Measurements from ENCODE around the gene RNF220.

Gene RNF220

DNA sequence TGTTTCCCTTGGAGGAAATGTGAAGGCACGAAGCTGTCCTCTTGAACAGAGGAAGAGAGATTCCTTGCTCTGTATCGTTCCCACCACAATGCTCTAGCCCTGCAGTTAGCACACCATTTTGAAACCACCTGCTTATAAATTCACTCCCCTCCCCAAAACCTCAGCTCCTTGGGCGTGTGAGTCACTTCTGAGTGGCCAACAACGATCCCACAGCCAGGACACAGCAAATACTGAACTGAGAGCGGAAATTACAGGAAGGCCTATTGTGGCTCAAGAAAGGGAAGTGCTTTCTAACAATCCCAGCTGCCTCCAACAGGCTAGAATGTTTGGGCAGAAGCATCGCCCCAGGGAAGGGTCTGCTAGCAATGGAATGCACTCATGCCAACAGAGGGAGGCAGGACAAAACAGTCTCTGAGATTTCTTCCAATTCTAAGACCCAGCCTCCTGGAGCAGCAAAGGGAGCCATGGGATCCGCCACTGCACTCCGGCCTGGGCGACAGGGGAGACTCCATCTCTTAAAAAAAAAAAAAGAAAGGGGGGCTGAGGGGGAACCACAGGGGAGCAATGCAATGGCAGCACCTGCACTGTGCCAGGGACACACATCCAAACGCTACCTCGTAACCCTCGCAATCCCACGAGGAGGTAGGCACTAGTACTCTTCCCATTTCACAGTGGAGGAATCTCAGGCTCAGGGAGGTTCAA lies 267.4 kb downstream of the RNF220 start:
- Histone ChIP-seq H3K36me3 (ENCODE audit: control insufficient read depth, insufficient read depth, low read length) (no peaks in the 10 kb centered on the region), H3K27ac (ENCODE audit: low read depth, low read length) (no peak overlapping the region), H3K4me1 (ENCODE audit: control insufficient read depth, insufficient read depth, low read length) (peaks cover 8% of the 10 kb centered on the region), H3K27me3 (ENCODE audit: control insufficient read depth, insufficient read depth, low read length) (no peaks in the 10 kb centered on the region), H3K9ac (ENCODE audit: low read length) (no peak overlapping the region), H3K4me3 (ENCODE audit: low read length) (no peak overlapping the region)

DNA sequence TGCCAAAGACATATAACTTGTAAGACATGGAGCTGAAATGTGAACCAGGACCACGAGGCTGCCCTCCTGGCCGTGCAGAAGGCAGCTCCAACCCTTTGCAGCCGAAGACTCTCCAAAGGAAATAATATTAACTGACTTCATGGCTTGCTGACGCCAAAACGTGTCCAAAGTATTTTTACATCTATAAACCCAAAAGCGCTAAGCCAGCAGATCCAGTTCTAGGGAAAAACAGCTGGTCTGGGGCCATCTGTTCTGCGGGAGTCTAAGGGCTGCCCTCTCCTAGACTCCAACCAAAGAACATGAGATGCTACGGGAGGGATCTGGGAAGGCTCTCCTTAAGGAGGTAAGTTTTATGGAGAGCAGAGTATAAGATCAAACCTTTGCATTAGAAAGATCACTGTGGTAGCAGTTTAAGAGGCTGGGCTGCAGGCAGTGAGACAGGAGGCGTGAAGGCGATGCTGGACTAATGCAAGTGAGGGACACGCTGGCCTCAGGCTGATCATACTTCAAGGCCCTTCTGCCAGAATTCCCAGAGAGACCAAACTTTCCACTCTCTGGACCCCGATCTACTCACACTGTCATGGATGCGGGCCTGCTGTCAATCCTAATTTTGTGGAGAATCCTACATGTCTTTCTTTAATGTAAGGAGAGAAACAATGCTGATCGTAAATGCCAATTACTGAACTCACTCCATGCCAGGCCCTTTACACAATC lies 268.1 kb downstream of the RNF220 start:
- Histone ChIP-seq H3K9ac (ENCODE audit: low read length) (peak overlapping the region; percentile 36), H3K4me3 (ENCODE audit: low read length) (peak overlapping the region; percentile 77)

DNA sequence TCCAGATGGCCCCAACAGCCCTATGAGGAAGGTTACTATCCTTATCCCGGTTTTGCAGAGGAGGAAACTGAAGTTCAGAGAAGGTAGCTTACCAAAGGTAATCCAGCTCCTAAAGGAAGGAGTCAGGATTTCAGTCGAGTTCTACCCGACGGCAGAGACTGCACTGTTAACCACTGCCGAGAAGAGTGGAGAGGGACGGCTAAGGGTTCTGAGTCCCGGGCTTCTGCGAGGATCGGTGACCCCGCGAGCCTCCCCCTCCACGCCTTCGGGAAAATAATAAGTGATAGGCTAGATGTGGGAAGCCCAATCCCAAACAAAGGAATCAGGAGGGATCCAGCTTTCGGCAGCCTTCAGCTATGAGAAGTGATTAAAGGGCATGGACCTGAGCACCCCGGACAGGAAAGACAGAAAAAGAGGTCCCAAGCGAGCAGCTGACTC lies 268.6 kb downstream of the RNF220 start:
- Histone ChIP-seq H3K9ac (ENCODE audit: low read length) (peak overlapping the region; percentile 36), H3K27me3 (ENCODE audit: control insufficient read depth, insufficient read depth, low read length) (no peaks in the 10 kb centered on the region), H3K36me3 (ENCODE audit: control insufficient read depth, insufficient read depth, low read length) (no peaks in the 10 kb centered on the region), H3K27ac (ENCODE audit: low read depth, low read length) (peak overlapping the region; percentile 96), H3K4me1 (ENCODE audit: control insufficient read depth, insufficient read depth, low read length) (peaks cover 8% of the 10 kb centered on the region), H3K4me3 (ENCODE audit: low read length) (peak overlapping the region; percentile 77)

More for the DNA sequence above, 268.1 kb downstream of the RNF220 start:
- Histone ChIP-seq H3K27ac (ENCODE audit: low read depth, low read length) (peak overlapping the region; percentile 96), H3K4me1 (ENCODE audit: control insufficient read depth, insufficient read depth, low read length) (peaks cover 8% of the 10 kb centered on the region), H3K27me3 (ENCODE audit: control insufficient read depth, insufficient read depth, low read length) (no peaks in the 10 kb centered on the region), H3K36me3 (ENCODE audit: control insufficient read depth, insufficient read depth, low read length) (no peaks in the 10 kb centered on the region)

DNA sequence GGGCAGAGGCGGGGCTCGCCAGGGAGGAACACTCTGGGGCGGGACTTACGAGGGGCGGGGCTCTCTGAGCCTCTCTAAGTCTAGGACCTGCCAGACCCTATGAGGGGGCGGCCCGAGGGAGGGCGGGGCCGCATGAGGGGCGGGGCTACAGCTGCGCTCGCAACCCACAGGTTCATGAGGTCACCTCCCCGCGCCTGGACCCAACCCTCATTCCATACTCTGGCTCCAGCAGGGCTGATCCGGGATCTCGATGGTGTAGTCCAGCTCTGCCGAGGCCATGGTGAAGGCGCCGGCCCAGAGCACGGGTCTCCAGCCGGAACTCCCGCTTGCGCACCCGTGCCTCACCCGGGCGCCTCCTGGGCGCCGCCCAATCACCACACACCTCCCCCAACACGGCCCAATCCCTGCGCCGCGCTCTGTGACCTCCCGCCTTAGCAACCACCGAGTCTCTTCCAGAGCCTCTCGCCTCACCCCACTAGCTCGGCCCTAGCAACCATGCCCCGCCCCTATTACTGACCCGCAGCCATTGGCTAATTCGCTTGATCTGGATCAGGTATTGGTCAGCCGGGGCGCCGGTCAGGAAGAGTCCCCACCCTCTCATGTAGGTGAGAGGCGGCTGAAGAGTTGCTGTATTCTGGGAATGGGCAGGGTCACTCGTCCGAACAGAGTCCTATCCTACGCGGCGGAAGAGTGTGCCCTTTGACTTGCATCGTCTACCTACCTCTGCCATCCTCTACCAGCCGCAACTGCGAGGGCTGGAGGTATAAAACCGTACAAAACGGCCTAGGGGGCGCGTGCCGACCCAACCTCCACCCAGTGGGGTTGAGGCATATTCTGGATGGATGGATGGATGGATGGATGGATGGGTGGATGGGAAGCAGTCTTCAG lies 269.3 kb downstream of the RNF220 start, which contains the start of the genes ARMH1 and TMEM53:
Gene ARMH1, plus strand, starts transcription at position 602 of the 888 bp plus-strand sequence. CDS start 14,984 bp downstream, outside the sequence.
Gene TMEM53, minus strand, starts transcription at position 369 of the 888 bp plus-strand sequence. Its CDS starts 90 bp downstream, at position 279.
- no peaks in the 10 kb centered on the region for H3K27me3 ChIP-seq (ENCODE audit: control insufficient read depth, insufficient read depth, low read length)
- peak within 1 kb of the TSS; percentile 51 for H3K9ac ChIP-seq (ENCODE audit: low read length)
- H3K4me1 ChIP-seq (ENCODE audit: control insufficient read depth, insufficient read depth, low read length): peaks cover 8% of the 10 kb centered on the region
- H3K27ac ChIP-seq (ENCODE audit: low read depth, low read length): peak within 1 kb of the TSS; percentile 96
- H3K36me3 ChIP-seq (ENCODE audit: control insufficient read depth, insufficient read depth, low read length): no peaks in the 10 kb centered on the region
- H3K4me3 ChIP-seq (ENCODE audit: low read length): peak within 1 kb of the TSS; percentile 77

DNA sequence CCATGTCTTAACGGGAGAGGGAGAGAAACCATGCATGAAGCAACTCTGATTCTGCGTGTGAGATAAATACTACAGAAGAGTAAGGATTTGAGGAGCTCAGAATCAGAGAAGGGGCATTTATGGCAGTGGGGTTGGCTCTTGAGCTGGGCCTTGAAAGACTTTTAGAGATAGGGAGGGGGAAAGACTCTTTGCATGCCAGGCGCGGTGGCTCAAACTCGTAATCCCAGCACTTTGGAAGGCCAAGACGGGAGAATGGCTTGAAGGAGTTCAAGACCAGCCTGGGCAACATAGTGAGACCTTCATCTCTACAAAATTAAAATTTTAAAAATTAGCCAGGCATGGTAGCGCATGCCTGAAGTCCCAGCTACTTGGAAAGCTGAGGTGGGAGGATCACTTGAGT lies 270.1 kb downstream of the RNF220 start:
- H3K27me3 ChIP-seq (ENCODE audit: control insufficient read depth, insufficient read depth, low read length): no peaks in the 10 kb centered on the region
- peak overlapping the region; percentile 24 for H3K9ac ChIP-seq (ENCODE audit: low read length)
- no peak overlapping the region for H3K27ac ChIP-seq (ENCODE audit: low read depth, low read length)
- peak overlapping the region; percentile 77 for H3K4me3 ChIP-seq (ENCODE audit: low read length)
- H3K4me1 ChIP-seq (ENCODE audit: control insufficient read depth, insufficient read depth, low read length): peaks cover 8% of the 10 kb centered on the region
- no peaks in the 10 kb centered on the region for H3K36me3 ChIP-seq (ENCODE audit: control insufficient read depth, insufficient read depth, low read length)

DNA sequence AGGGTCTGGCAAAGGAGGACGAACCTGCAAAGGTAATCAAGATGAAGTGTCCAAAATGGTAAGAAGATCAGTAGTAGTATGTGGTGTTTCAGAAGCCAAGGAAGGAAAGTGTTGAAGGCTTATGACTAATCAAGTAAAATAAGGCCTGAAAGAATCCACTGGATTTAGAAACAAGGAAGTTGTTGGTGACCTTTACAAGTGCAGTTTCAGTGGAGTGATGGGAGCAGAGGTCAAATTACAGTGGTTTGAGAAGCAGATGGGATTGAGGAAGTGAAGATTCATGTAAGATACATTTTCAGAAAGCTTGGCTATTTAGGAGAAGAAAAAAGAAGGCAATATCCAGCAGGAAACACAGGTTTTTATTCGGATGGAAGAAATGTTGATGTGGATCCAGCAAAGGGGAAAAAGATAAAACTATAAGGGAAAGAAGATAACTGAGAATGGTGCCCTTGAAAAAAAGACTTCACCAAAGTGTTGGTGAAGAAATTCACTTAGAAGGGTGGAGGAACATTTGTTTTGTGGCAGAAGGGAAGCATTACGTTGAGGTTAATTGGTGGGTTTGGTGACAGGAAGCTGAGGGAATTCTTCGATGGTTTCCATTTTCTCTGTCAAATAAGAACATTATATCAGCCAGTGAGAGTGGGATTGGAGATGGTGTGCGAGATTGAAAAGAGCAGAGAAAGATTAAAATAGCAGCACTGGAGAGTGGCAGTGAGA lies 271.6 kb downstream of the RNF220 start:
- Histone ChIP-seq H3K27ac (ENCODE audit: low read depth, low read length) (no peak overlapping the region), H3K9ac (ENCODE audit: low read length) (no peak overlapping the region), H3K27me3 (ENCODE audit: control insufficient read depth, insufficient read depth, low read length) (no peaks in the 10 kb centered on the region)

DNA sequence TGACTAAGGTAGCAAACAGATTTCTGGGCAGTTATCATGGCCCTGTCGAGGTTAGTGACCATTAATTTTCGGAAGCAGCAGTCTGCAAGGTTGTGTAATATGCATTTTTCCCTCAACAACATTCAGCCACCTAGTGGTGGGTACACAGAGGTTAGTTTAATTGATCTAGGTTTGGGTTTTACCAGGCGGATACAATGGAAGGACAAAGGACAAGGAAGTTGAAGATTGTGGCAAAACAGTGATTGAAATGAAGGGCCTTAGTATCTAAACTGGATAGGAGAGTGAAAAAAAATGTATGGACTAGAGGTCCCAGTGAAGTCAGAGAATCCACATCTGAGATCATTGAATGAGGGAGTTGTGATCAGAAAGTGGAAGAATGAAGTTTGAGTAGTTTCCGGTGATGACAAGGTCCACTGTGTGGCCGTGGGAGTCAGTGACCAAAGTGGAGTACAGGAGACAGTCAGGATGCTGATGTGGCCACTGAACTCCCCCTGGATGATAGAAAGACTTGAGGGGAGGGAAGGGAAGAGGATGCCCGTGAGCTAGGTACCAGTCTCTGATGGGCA lies 272.2 kb downstream of the RNF220 start:
- Histone ChIP-seq H3K4me1 (ENCODE audit: control insufficient read depth, insufficient read depth, low read length) (peaks cover 8% of the 10 kb centered on the region), H3K9ac (ENCODE audit: low read length) (no peak overlapping the region), H3K27ac (ENCODE audit: low read depth, low read length) (no peak overlapping the region), H3K4me3 (ENCODE audit: low read length) (no peak overlapping the region), H3K36me3 (ENCODE audit: control insufficient read depth, insufficient read depth, low read length) (no peaks in the 10 kb centered on the region), H3K27me3 (ENCODE audit: control insufficient read depth, insufficient read depth, low read length) (no peaks in the 10 kb centered on the region)

More for the DNA sequence above, 271.6 kb downstream of the RNF220 start:
- peaks cover 8% of the 10 kb centered on the region for H3K4me1 ChIP-seq (ENCODE audit: control insufficient read depth, insufficient read depth, low read length)
- H3K36me3 ChIP-seq (ENCODE audit: control insufficient read depth, insufficient read depth, low read length): no peaks in the 10 kb centered on the region
- H3K4me3 ChIP-seq (ENCODE audit: low read length): no peak overlapping the region

DNA sequence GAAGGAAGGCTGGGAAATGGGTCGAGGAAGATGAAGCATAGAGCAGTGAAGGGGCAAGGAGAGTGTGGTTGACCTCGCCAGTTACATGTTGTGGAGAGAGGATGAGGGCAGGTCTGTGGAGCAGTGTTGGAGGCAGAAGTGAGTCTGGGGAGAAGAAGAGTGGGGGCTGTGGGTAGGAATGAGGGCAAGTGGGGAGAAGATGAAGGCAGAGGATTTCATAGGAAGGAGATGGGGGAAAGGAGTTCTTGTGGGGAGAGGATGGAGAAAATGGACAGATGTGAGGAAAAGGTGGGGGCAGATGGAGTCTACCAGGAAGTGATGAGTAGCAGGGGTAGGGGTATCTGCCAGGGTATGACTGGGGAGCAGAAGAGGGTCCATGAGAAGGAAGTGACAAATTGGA lies 273.1 kb downstream of the RNF220 start:
- Histone ChIP-seq H3K27ac (ENCODE audit: low read depth, low read length) (no peak overlapping the region), H3K9ac (ENCODE audit: low read length) (no peak overlapping the region), H3K4me1 (ENCODE audit: control insufficient read depth, insufficient read depth, low read length) (peaks cover 5% of the 10 kb centered on the region), H3K4me3 (ENCODE audit: low read length) (no peak overlapping the region), H3K27me3 (ENCODE audit: control insufficient read depth, insufficient read depth, low read length) (no peaks in the 10 kb centered on the region), H3K36me3 (ENCODE audit: control insufficient read depth, insufficient read depth, low read length) (no peaks in the 10 kb centered on the region)

DNA sequence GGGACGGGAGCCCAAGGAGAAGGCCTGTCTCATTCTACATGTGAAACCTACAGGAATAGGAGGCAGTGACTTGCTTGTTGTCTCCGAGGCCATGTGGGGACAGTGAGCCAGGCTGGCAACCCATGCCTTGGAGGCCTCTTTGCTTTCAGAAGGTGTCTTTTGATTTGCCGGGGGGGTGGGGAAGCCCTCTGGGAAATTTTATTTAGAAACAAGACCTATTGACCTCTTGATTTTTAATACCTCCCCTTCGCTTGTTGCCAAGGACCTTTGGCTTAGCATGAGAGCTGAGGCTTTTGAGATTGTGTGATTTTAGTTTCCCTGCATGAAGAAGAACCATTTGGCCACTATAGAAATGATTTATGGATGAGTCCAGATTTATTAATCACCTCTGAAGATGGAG lies 273.6 kb downstream of the RNF220 start:
- no peak overlapping the region for H3K4me3 ChIP-seq (ENCODE audit: low read length)
- H3K9ac ChIP-seq (ENCODE audit: low read length): no peak overlapping the region
- H3K36me3 ChIP-seq (ENCODE audit: control insufficient read depth, insufficient read depth, low read length): no peaks in the 10 kb centered on the region
- H3K4me1 ChIP-seq (ENCODE audit: control insufficient read depth, insufficient read depth, low read length): peaks cover under 1% of the 10 kb centered on the region
- no peak overlapping the region for H3K27ac ChIP-seq (ENCODE audit: low read depth, low read length)
- no peaks in the 10 kb centered on the region for H3K27me3 ChIP-seq (ENCODE audit: control insufficient read depth, insufficient read depth, low read length)

DNA sequence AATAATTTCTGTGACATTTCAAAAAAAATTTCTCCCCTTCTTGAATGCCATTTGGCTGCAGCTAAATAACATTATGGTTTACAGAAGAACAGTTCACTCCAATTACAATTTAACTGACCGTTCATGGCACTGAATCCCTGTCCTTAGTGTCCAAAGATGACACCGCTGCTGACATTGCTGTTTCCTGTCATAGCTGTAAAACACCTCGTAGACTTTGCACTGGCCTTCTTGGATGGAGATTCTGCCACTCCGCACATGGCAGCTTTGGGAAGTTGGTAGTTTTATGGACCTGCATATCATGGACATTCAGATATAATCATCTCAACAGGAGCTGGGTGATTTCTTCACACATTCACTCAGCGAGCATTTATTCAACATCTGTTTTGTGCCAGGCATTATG lies 274.4 kb downstream of the RNF220 start:
- no peaks in the 10 kb centered on the region for H3K4me1 ChIP-seq (ENCODE audit: control insufficient read depth, insufficient read depth, low read length)
- no peaks in the 10 kb centered on the region for H3K27me3 ChIP-seq (ENCODE audit: control insufficient read depth, insufficient read depth, low read length)
- H3K36me3 ChIP-seq (ENCODE audit: control insufficient read depth, insufficient read depth, low read length): no peaks in the 10 kb centered on the region
- no peak overlapping the region for H3K9ac ChIP-seq (ENCODE audit: low read length)
- no peak overlapping the region for H3K27ac ChIP-seq (ENCODE audit: low read depth, low read length)
- no peak overlapping the region for H3K4me3 ChIP-seq (ENCODE audit: low read length)

Measured in rectal smooth muscle tissue (tissue), 1 donor.